PFSK-1 (cell line): ENCODE measurements around the gene CLCN2.

Experiments
- FOXP2 ChIP-seq: optimal IDR thresholded peaks from 2 replicates; pipeline ENCODE3; 2011; ENCODE audit warnings: borderline replicate concordance, control low read depth, inconsistent platforms; ENCODE audit not compliant: insufficient read depth; ENCODE audit errors: extremely low read length, extremely low read depth
- POLR2AphosphoS5 ChIP-seq: IDR thresholded peaks from 2 replicates; pipeline ENCODE4 v1.6.1; 2012; ENCODE audit warnings: low read depth, mild to moderate bottlenecking, control low read depth, low read length, moderate library complexity
- REST ChIP-seq, 2 experiments: IDR thresholded peaks; 2 replicates each; pipeline versions ENCODE4 v1.6.1 to v1.8.0; 2011 to 2012; ENCODE audit warnings: low read depth in 2 of 2, low read length in 2 of 2, control low read depth in 1 of 2, inconsistent platforms in 1 of 2, mild to moderate bottlenecking in 1 of 2, moderate library complexity in 1 of 2; ENCODE audit not compliant: insufficient read depth in 1 of 2
- SIN3A ChIP-seq: IDR thresholded peaks from 2 replicates; pipeline ENCODE4 v1.6.1; 2012; ENCODE audit warnings: mild to moderate bottlenecking, low read length, moderate library complexity, borderline replicate concordance; ENCODE audit not compliant: insufficient read depth
- TAF1 ChIP-seq: IDR thresholded peaks from 2 replicates; pipeline ENCODE4 v1.6.1; 2012; ENCODE audit warnings: low read length, control low read depth, borderline replicate concordance; ENCODE audit not compliant: insufficient read depth

Gene CLCN2

GRCh38 chr3:184334470-184335158 lies 26.8 kb downstream of the CLCN2 start:
- TF ChIP-seq POLR2AphosphoS5 (no peak), SIN3A (no peak)

DNA sequence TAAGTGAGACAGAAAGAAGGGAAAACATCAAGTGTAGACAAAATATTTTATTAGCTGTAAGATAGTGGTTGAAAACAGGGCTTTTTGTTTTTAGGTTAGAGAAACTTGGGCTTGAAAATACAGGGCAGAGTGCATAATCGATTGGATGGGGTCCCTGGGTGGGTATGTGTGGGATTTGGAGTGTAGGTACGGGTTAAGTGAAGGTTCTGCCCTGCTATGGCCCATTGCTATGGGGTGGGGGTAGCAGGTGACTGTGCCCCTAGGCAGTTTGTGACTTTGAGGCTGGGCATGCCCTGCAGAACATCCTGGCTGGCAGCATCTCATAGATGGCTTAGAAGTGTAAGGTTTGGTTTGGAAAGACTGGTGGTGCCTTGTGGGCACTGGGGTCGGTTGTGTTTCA lies 27.7 kb downstream of the CLCN2 start:
- TF ChIP-seq SIN3A (no peak), POLR2AphosphoS5 (no peak), TAF1 (no peak), REST (IDR thresholded peaks at IDR 0.05; ENCODE audit: insufficient read depth in 1 of 2, low read depth in 2 of 2, low read length in 2 of 2) (no peak), FOXP2 (no peak)

- no peak for TF ChIP-seq FOXP2
- no peak for TF ChIP-seq REST (IDR thresholded peaks at IDR 0.05; ENCODE audit: insufficient read depth in 1 of 2, low read depth in 2 of 2, low read length in 2 of 2)
- no peak for TF ChIP-seq TAF1
- TF ChIP-seq SIN3A: no peak
- TF ChIP-seq POLR2AphosphoS5: no peak
These were observed 28.2 kb downstream of the CLCN2 start for GRCh38 chr3:184333190-184333589.

DNA sequence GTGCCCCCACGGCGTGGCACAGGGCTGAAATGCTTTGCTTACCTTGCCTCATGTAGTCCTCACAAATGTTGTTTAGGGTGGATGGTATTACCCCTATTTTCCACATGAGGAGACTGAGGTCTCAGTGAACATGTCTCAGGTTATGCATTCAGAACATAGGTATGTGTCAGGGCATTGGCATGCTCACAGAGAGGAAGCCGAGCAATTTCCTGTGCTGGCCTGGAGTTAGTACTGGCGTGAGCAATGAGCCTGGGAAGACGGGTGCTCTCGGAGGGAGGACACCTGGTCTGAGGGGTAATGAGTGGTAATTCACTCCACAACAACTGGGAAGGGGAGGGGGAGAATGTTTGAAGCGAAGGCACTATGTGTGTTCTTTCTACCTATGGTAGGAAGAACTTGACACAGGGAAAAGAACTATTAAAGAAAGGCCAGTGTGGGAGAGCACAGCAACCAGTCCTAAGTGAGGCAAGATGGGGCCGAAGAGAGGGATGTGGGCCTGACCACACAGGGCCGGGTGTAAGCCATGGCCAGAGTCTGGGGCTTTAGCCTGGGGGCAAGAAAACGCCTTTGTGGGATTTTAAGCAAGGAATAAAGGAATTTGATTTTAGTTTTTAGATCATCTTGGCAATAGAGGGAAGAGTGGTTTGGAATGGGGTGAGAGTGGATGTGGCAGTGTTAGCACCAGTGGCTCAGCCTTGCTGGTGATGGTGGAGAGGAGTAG lies 28.9 kb downstream of the CLCN2 start:
- TF ChIP-seq TAF1: no peak
- TF ChIP-seq POLR2AphosphoS5: no peak; the same call in 1 of the 2 replicates
- no peak for TF ChIP-seq SIN3A
- TF ChIP-seq REST (IDR thresholded peaks at IDR 0.05; ENCODE audit: insufficient read depth in 1 of 2, low read depth in 2 of 2, low read length in 2 of 2): no peak
- no peak for TF ChIP-seq FOXP2

DNA sequence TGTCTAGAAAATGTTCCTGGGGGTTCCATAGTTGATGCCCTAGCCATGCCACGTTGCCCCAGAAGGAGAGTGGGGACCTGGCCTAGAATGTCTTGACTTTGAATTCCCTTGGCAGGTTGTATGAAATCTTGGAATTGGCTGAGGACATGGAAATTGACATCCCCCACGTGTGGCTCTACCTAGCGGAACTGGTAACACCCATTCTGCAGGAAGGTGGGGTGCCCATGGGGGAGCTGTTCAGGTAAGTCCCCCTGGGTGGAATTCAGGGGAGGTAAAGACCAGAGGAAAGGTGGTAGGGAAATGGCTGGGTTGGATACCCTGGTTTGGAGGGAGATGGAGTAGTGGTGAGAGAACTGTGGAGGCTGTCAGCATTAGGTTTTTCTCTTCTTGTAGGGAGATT lies 32.9 kb downstream of the CLCN2 start:
- no peak for TF ChIP-seq SIN3A
- TF ChIP-seq REST (IDR thresholded peaks at IDR 0.05; ENCODE audit: insufficient read depth in 1 of 2, low read depth in 2 of 2, low read length in 2 of 2): no peak
- no peak for TF ChIP-seq TAF1
- TF ChIP-seq FOXP2: no peak
- no peak for TF ChIP-seq POLR2AphosphoS5
